Subcutaneous abdominal adipose tissue (tissue), 5 donors: Measurements from ENCODE around the gene PACRG.

Source experiments
- H3K27ac ChIP-seq: one replicate; pipeline ENCODE4 v1.7.0; 2013; ENCODE audit warnings: low read depth, mild to moderate bottlenecking, inconsistent platforms, low read length, moderate library complexity
- H3K27me3 ChIP-seq, 5 donors: one replicate each; pipeline ENCODE4 v1.7.0; 2013; ENCODE audit warnings: low read length in 5 of 5, inconsistent platforms in 1 of 5; ENCODE audit not compliant: control insufficient read depth in 5 of 5, insufficient read depth in 4 of 5
- H3K36me3 ChIP-seq, 5 donors: one replicate each; pipeline ENCODE4 v1.7.0; 2013; ENCODE audit warnings: low read length in 5 of 5; ENCODE audit not compliant: control insufficient read depth in 5 of 5, insufficient read depth in 5 of 5
- H3K4me1 ChIP-seq, 5 donors: one replicate each; pipeline ENCODE4 v1.7.0; 2013; ENCODE audit warnings: low read length in 5 of 5, mild to moderate bottlenecking in 3 of 5, moderate library complexity in 1 of 5; ENCODE audit not compliant: control insufficient read depth in 5 of 5, insufficient read depth in 5 of 5
- H3K4me3 ChIP-seq, 5 donors: one replicate each; pipeline ENCODE4 v1.7.0; 2013; ENCODE audit warnings: low read length in 5 of 5, low read depth in 1 of 5
- H3K9ac ChIP-seq, 5 donors: one replicate each; pipeline ENCODE4 v1.7.0; 2013; ENCODE audit warnings: low read length in 5 of 5, mild to moderate bottlenecking in 4 of 5, moderate library complexity in 3 of 5
- H3K9me3 ChIP-seq, 5 donors: one replicate each; pipeline ENCODE4 v1.7.0; 2013; ENCODE audit warnings: low read length in 5 of 5; ENCODE audit not compliant: control insufficient read depth in 5 of 5
- donor health status: healthy.
- donor health status: healthy.
- donor health status: healthy.
- donor health status: healthy.
- donor health status: healthy.

Gene PACRG

DNA sequence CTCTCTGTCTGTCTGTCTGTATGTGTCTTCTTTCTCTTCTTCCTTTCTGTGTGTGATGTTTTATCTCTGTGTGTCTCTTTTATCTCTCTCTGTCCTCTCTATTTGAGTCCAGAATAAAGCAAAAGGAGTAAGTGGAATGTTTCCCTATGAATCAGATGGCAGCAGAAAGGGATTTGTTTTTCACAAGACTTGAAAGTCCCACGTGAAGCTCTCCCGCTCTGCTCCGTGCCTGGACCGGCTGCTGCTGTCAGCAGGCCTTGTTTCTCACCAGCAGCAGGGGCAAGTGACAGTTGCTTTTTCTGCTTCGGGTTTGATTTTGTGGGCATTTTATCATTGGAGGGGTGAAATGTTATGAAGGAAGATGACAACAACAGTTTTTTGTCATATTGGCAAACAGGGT, 212.7 kb downstream of the PACRG start:
- Histone ChIP-seq H3K9ac (no peak overlapping the region), H3K27me3 (no peaks in the 10 kb centered on the region), H3K36me3 (no peaks in the 10 kb centered on the region), H3K9me3 (peaks cover 4 to 19% (median 12%) of the 10 kb centered on the region in 5 donors), H3K4me3 (no peak overlapping the region), H3K27ac (no peak overlapping the region), H3K4me1 (peaks cover 0 to 11% (median 3%) of the 10 kb centered on the region in 5 donors)

- H3K27ac ChIP-seq: no peak overlapping the region
- H3K9ac ChIP-seq: no peak overlapping the region
- no peak overlapping the region for H3K4me3 ChIP-seq
- peaks cover 0 to 11% (median 3%) of the 10 kb centered on the region in 5 donors for H3K4me1 ChIP-seq
- no peaks in the 10 kb centered on the region for H3K36me3 ChIP-seq
- peaks cover 2 to 13% (median 7%) of the 10 kb centered on the region in 5 donors for H3K9me3 ChIP-seq
- no peaks in the 10 kb centered on the region for H3K27me3 ChIP-seq
Measured at GRCh38 chr6:162941128-162941527, 213.4 kb downstream of the PACRG start.

DNA sequence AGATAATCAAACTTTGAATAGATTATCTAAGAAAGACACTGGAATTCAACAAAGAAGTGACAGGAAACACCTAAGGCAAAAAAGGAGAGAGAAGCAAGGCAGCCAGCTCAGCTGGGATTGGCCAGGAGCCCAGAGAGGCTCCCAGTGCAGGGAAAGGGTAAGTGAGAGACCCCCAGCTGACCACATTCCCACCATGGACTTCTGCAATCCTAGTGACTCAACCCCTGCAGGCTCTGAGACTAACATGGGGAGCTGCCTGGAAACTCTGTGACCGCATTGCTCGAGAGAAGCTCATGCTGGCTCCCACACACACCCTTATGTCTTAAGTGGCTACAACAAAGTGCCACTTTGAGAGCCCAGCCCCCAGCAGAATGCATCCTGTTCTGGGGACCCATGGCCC, 215.1 kb downstream of the PACRG start:
- Histone ChIP-seq H3K9me3 (peaks cover 0 to 10% (median 5%) of the 10 kb centered on the region in 5 donors), H3K36me3 (no peaks in the 10 kb centered on the region), H3K4me1 (peaks cover 0 to 11% (median 3%) of the 10 kb centered on the region in 5 donors), H3K4me3 (no peak overlapping the region), H3K27ac (no peak overlapping the region), H3K9ac (no peak overlapping the region), H3K27me3 (no peaks in the 10 kb centered on the region)

DNA sequence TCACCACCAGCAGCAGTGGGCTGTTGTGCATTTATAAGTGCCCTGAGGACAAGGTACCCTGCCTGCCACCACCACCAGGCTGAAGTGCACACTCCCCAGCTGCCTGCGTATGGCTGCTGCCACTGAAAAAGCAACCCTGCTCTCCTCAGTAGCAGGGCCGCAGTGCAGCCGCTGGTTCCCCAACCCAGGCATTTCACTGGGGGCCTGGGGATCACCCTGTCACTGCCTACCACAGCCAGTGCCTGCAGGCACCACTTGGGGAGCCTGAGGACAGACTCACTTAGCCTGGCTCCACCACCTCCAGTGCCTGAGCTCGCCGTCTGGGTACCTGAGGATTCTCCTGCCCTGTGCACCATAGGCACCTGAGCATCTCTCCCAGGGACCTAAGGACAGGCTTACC, 215.6 kb downstream of the PACRG start:
- Histone ChIP-seq H3K36me3 (no peaks in the 10 kb centered on the region), H3K4me3 (no peak overlapping the region), H3K9me3 (peaks cover 0 to 10% (median 5%) of the 10 kb centered on the region in 5 donors), H3K27ac (no peak overlapping the region), H3K27me3 (no peaks in the 10 kb centered on the region), H3K9ac (no peak overlapping the region), H3K4me1 (peaks cover 0 to 11% (median 3%) of the 10 kb centered on the region in 5 donors)

GRCh38 chr6:162951164-162951743, 223.5 kb downstream of the PACRG start:
- Histone ChIP-seq H3K27ac (no peak overlapping the region), H3K4me1 (no peaks in the 10 kb centered on the region), H3K36me3 (no peaks in the 10 kb centered on the region), H3K9me3 (no peaks in the 10 kb centered on the region), H3K9ac (no peak overlapping the region), H3K27me3 (no peaks in the 10 kb centered on the region), H3K4me3 (no peak overlapping the region)

DNA sequence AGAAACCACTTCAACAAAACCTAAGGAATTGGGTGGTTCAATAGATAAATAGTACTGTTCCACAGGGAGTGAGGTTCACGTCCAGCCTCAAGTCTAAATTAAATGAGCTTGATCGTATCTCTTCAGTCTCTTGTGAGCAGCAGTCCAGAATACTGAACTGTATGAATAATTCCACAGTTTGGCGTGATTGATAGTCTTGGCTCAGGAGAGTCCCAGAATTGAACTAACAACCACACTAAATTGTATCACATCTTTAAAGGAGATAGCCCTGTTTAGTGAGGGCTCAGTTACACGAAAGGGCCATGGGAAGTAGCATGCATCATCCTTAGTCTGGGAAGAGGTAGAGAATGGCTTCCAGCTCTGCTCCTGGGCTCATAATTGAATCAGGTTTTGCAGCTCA, 224.6 kb downstream of the PACRG start:
- H3K9me3 ChIP-seq: no peaks in the 10 kb centered on the region
- no peaks in the 10 kb centered on the region for H3K4me1 ChIP-seq
- no peaks in the 10 kb centered on the region for H3K27me3 ChIP-seq
- no peak overlapping the region for H3K4me3 ChIP-seq
- no peak overlapping the region for H3K27ac ChIP-seq
- no peaks in the 10 kb centered on the region for H3K36me3 ChIP-seq
- H3K9ac ChIP-seq: no peak overlapping the region

DNA sequence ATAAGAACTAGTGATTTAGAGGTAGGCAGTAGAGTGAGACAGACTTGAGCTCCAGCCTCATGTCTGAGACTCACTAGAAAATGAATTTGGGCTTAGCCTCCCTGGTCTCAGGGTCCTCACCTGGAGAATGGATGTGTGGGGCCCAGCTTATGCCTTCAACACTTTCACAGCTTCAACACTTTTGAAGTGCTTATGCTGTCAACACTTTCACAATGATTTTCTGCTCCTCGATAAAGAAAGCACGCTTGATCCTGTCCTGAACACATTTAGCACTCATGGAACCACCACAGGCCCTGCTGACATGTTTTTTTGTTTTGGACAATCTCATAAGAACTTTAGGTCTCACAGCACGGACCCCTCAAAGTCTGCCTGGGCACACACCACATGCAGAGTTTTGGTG, 229.3 kb downstream of the PACRG start:
- Histone ChIP-seq H3K4me1 (no peaks in the 10 kb centered on the region), H3K4me3 (no peak overlapping the region), H3K36me3 (no peaks in the 10 kb centered on the region), H3K27ac (no peak overlapping the region), H3K27me3 (no peaks in the 10 kb centered on the region), H3K9me3 (no peaks in the 10 kb centered on the region), H3K9ac (no peak overlapping the region)

DNA sequence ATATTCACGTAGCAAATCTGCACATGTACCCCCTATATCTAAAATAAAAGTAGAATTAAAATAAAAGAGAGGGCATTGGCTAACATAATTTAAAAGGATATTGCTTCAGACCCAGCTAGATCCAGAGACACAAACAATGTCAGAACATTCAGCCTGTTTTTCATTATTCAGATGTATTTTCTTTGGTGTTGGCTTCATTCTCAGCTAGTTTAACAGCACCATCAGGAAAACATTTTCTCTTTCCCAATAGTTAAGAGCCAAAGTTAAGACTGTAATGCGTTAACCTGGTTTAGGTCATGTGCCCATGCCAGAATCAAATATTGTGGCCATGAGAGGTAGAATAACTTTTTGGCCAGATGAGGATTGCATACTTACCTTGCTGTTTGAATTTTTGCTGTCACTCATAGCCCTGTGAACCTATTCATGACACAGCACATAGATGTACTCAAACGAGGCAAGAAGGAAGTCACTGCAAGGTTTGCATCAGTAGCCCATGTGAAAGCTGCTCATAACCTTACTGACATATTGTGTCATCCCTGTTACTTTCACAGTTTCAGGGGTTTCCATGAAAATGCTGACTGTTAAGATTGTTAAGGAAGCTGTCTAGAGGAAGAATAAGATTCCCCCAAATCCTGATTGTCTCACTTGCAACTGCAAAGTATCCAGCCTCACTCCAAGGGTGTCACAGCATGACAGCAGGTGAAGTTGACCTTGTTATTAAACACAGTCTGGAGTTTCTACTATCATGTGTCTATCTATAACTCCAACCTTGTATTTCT, 233.1 kb downstream of the PACRG start:
- H3K27ac ChIP-seq: no peak overlapping the region
- peaks cover 0 to 6% (median 3%) of the 10 kb centered on the region in 5 donors for H3K4me1 ChIP-seq

DNA sequence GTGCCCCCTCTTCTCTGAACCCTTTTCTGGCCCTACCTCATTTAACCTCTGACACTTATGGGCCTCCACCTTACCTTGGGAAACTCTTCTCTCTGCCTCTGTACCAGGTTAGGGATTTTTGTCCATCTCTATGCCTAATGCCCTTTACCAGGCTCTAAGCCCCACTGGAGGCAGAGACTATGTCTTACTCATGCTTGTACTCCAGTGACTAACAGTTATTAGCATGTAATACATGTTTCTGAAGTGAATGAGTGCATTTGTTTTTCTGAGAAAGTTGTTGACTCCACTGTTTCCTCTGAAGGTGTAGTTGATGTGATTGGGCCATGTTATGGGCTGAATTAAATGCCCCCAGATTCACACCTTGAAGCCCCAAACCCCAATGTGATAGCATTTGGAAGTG, 234.3 kb downstream of the PACRG start:
- no peak overlapping the region for H3K4me3 ChIP-seq
- no peak overlapping the region for H3K27ac ChIP-seq
- no peaks in the 10 kb centered on the region for H3K27me3 ChIP-seq
- H3K9me3 ChIP-seq: no peaks in the 10 kb centered on the region
- no peak overlapping the region for H3K9ac ChIP-seq
- no peaks in the 10 kb centered on the region for H3K36me3 ChIP-seq
- H3K4me1 ChIP-seq: peaks cover 0 to 6% (median 3%) of the 10 kb centered on the region in 5 donors

More for the DNA sequence above, 233.1 kb downstream of the PACRG start:
- H3K9ac ChIP-seq: no peak overlapping the region
- no peaks in the 10 kb centered on the region for H3K27me3 ChIP-seq
- H3K4me3 ChIP-seq: no peak overlapping the region
- no peaks in the 10 kb centered on the region for H3K36me3 ChIP-seq
- H3K9me3 ChIP-seq: no peaks in the 10 kb centered on the region

DNA sequence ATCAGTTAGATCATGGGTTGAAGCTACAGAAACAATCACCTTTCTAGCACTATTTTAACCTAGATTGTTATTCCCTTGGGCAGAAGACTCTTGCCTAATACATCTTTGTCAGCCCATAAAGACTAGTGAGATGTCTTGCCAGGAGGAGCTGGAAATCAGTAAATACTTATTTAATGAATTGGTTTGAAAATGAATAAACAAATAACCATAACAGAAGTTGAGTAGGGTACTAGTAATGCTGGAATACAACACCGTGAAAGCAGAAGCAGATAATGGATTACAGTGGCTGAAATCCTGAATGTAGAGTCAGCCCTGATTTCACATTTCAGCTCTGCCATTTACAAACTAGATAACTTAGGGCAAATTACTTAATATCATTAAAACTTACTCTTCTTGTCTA, 236.1 kb downstream of the PACRG start:
- Histone ChIP-seq H3K9me3 (no peaks in the 10 kb centered on the region), H3K4me3 (no peak overlapping the region), H3K27me3 (no peaks in the 10 kb centered on the region), H3K27ac (peak overlapping the region; percentile 11), H3K4me1 (peaks cover 0 to 6% (median 3%) of the 10 kb centered on the region in 5 donors), H3K9ac (no peak overlapping the region), H3K36me3 (no peaks in the 10 kb centered on the region)
